HepG2 (cell line): Measurements from ENCODE around the gene SLC4A11. TPM values are rescaled to one million over a fixed set of nuclear protein-coding genes. Genes with fewer than 3 reads are reported as not detected.
A peak's percentile ranks its signal among the peaks of the same experiment; 100 is the strongest.

Source experiments
- CENPX ChIP-seq: sonication (generic); formaldehyde crosslinking; IDR thresholded peaks from 2 replicates; pipeline ENCODE4 v1.9.0; 2021; ENCODE audit warnings: mild to moderate bottlenecking, missing genetic modification reagents, moderate library complexity
- HDAC6 ChIP-seq: fragments of 200-600 bp; sonication (generic); IDR thresholded peaks from 2 replicates; pipeline ENCODE4 v1.7.0; 2017; ENCODE audit warnings: mild to moderate bottlenecking, antibody characterized with exemption, low read length, low read depth
- HINFP ChIP-seq: sonication (generic); formaldehyde crosslinking; IDR thresholded peaks from 2 replicates; pipeline ENCODE4 v1.4.0; 2020; ENCODE audit warnings: low read depth, mild to moderate bottlenecking, missing genetic modification reagents
- KDM5B ChIP-seq: sonication (generic); formaldehyde crosslinking; IDR thresholded peaks from 2 replicates; pipeline ENCODE4 v1.4.0; 2020; ENCODE audit warnings: missing genetic modification reagents, mild to moderate bottlenecking, borderline replicate concordance
- MEF2D ChIP-seq: sonication (generic); formaldehyde crosslinking; IDR thresholded peaks from 2 replicates; pipeline ENCODE4 v1.5.1; 2020; ENCODE audit warnings: mild to moderate bottlenecking, missing genetic modification reagents
- NFYB ChIP-seq: sonication (generic); formaldehyde crosslinking; IDR thresholded peaks from 2 replicates; pipeline ENCODE4 v1.4.0; 2020; ENCODE audit warnings: missing genetic modification reagents
- PAF1 ChIP-seq: IDR thresholded peaks from 2 replicates; pipeline ENCODE4 v1.6.1; 2016; ENCODE audit warnings: missing genetic modification reagents, missing compliant biosample characterization
- RERE ChIP-seq: IDR thresholded peaks from 2 replicates; pipeline ENCODE4 v1.6.1; 2016; ENCODE audit warnings: low read depth, missing genetic modification reagents, missing compliant biosample characterization
- TFE3 ChIP-seq: IDR thresholded peaks from 2 replicates; pipeline ENCODE4 v1.6.1; 2016
- THAP8 ChIP-seq: sonication (generic); formaldehyde crosslinking; IDR thresholded peaks from 2 replicates; pipeline ENCODE4 v1.5.1; 2020; ENCODE audit warnings: missing genetic modification reagents, mild to moderate bottlenecking, borderline replicate concordance
- YEATS4 ChIP-seq: sonication (generic); formaldehyde crosslinking; IDR thresholded peaks from 2 replicates; pipeline ENCODE4 v1.4.0; 2020; ENCODE audit warnings: missing genetic modification reagents, borderline replicate concordance
- ZBTB10 ChIP-seq: sonication (generic); formaldehyde crosslinking; IDR thresholded peaks from 2 replicates; pipeline ENCODE4 v1.4.0; 2020; ENCODE audit warnings: missing genetic modification reagents, borderline replicate concordance
- ZNF274 ChIP-seq: sonication (generic); formaldehyde crosslinking; IDR thresholded peaks from 2 replicates; pipeline ENCODE4 v1.5.1; 2020; ENCODE audit warnings: mild to moderate bottlenecking, missing genetic modification reagents
- ZNF30 ChIP-seq: sonication (generic); formaldehyde crosslinking; IDR thresholded peaks from 2 replicates; pipeline ENCODE4 v1.5.0; 2020; ENCODE audit warnings: mild to moderate bottlenecking, missing genetic modification reagents
- polyA plus RNA-seq, 8 experiments: library from polyadenylated mRNA; depleted of rRNA in 3 of 8; stranded (reverse) in 7 of 8; unstranded in 1 of 8; fragments of >200 nt; fragmentation: Illumina TruSeq in 4 of 8; extraction: Trizol in 4 of 8; gene quantifications; 2 replicates each; pipeline versions ENCODE4 v1.2.1 to v1.2.3, GENCODE V29; 2011 to 2016; ENCODE audit warnings: low read depth in 4 of 8, missing spikeins in 1 of 8, mixed read lengths in 1 of 8; ENCODE audit not compliant: insufficient read depth in 1 of 8
- total RNA-seq, 5 experiments: library from RNA; depleted of rRNA; stranded (reverse); fragments of >200 nt; fragmentation: Illumina TruSeq; extraction: Trizol; gene quantifications; 2 replicates each; pipeline ENCODE4 v1.2.3, GENCODE V29; 2016; ENCODE audit warnings: low read depth in 1 of 5

The SLC4A11 gene
- total and polyA plus RNA-seq, 2 of the 13 experiments (the other 11 are each of a cell fraction or from before 2014, with no cell fraction given): 3.9 to 27.0 TPM

GRCh38 chr20:3231889-3232588 is 7.0 kb downstream of the SLC4A11 start (continued):
- peak; percentile 26; the same call in 1 of the 2 replicates for TF ChIP-seq RERE
- peak; percentile 61; the same call in 1 of the 2 replicates for TF ChIP-seq TFE3 (CRISPR knock-in tag)
- peak; percentile 23; the same call in 1 of the 2 replicates for TF ChIP-seq KDM5B
- no peak for TF ChIP-seq NFYB (CRISPR knock-in tag)
- TF ChIP-seq HDAC6: no peak
- TF ChIP-seq YEATS4 (CRISPR knock-in tag): peak; percentile 71; the same call in 1 of the 2 replicates
- TF ChIP-seq ZBTB10 (CRISPR knock-in tag): no peak
- TF ChIP-seq MEF2D (CRISPR knock-in tag): peak; percentile 81
- peak; percentile 90; the same call in 1 of the 2 replicates for TF ChIP-seq HINFP (CRISPR knock-in tag)
- TF ChIP-seq ZNF274 (CRISPR knock-in tag): no peak
- no peak for TF ChIP-seq ZNF30
- no peak for TF ChIP-seq PAF1 (CRISPR knock-in tag)
- no peak for TF ChIP-seq THAP8 (CRISPR knock-in tag)
- TF ChIP-seq CENPX (CRISPR knock-in tag): no peak
